Heart left ventricle (tissue), 16 donors: ENCODE data around the gene TMEM135. TPM values are rescaled to one million over a fixed set of nuclear protein-coding genes. Genes with fewer than 3 reads are reported as not detected.
"Not testable (repeated sequence)": the region's sequence is repeated elsewhere in the genome, so short reads cannot be mapped to it uniquely, and the experiment has no call there.

Experiments used
- ATAC-seq, 4 donors: fragments of 200-7000 bp; cut with Tn5 transposase; one replicate each; pipeline ENCODE4 v1.9.1; 2020 to 2022; ENCODE audit warnings: moderate library complexity in 4 of 4, mild to moderate bottlenecking in 3 of 4, moderate number of reproducible peaks in 1 of 4
- DNase-seq, 5 donors: peaks; one replicate each; pipeline ENCODE4 v3.0.0-alpha.2; 2020
- H3K27ac ChIP-seq, 12 donors: fragments of 200-600 bp; sonication (generic) in 4 of 12; one replicate each; pipeline versions ENCODE4 v1.5.0 to v1.8.0; 2016 to 2022; ENCODE audit warnings: mild to moderate bottlenecking in 2 of 12
- H3K27me3 ChIP-seq, 9 donors: fragments of 200-600 bp; sonication (generic) in 2 of 9; one replicate each; pipeline versions ENCODE4 v1.5.1 to v1.8.0; 2016 to 2022; ENCODE audit warnings: mild to moderate bottlenecking in 3 of 9
- H3K36me3 ChIP-seq, 9 donors: fragments of 200-600 bp; sonication (generic) in 2 of 9; one replicate each; pipeline versions ENCODE4 v1.5.0 to v1.8.0; 2018 to 2022; ENCODE audit warnings: mild to moderate bottlenecking in 2 of 9
- H3K4me1 ChIP-seq, 12 donors: fragments of 200-600 bp; sonication (generic) in 4 of 12; one replicate each; pipeline versions ENCODE4 v1.5.0 to v1.8.0; 2016 to 2022; ENCODE audit warnings: mild to moderate bottlenecking in 3 of 12
- H3K4me3 ChIP-seq, 12 donors: fragments of 200-600 bp; sonication (generic) in 4 of 12; one replicate each; pipeline versions ENCODE4 v1.5.0 to v1.8.0; 2017 to 2022; ENCODE audit warnings: mild to moderate bottlenecking in 9 of 12, moderate library complexity in 4 of 12
- H3K9me3 ChIP-seq, 12 donors: fragments of 200-600 bp; sonication (generic) in 4 of 12; one replicate each; pipeline versions ENCODE4 v1.5.0 to v1.8.0; 2016 to 2022; ENCODE audit warnings: mild to moderate bottlenecking in 1 of 12
- POLR2A ChIP-seq, 2 donors: fragments of 450-650 bp; IDR thresholded peaks; one replicate each; pipeline ENCODE4 v1.6.1; 2017; ENCODE audit warnings: antibody characterized with exemption in 2 of 2, mild to moderate bottlenecking in 2 of 2, moderate library complexity in 2 of 2
- WGBS, 4 donors: extraction: QIAGEN DNeasy Blood & Tissue Kit in 2 of 4; methylation state at CpG; one replicate each; pipeline versions ENCODE4 v1.1.5 to v1.1.7; 2013 to 2018; 5-methylcytosine and 5-hydroxymethylcytosine counted together
- intact Hi-C, 10 donors: fragments of 100-400 bp; cut with DNase I; formaldehyde crosslinking; loops; one replicate each; pipeline versions ENCODE4 v1.11.1 to v1.14.2; 2022
- polyA plus RNA-seq, 2 donors: library from polyadenylated mRNA; stranded (reverse); fragments of 200-250 nt; gene quantifications; one replicate each; pipeline ENCODE4 v1.2.3, GENCODE V29; 2013
- total RNA-seq, 9 donors: library from RNA; depleted of rRNA in 2 of 9; stranded (reverse); fragments of >200 nt in 2 of 9; fragmentation: NEBNext Ultra II Directional in 3 of 9; extraction: Animal tissue kit (Norgen Biotek cat#: 25700) in 3 of 9; gene quantifications; one replicate each; pipeline versions ENCODE4 v1.1.0 to v1.2.4, GENCODE V29; 2016 to 2023
- TF ChIP-seq, protein P1 (sequence below), 12 donors: fragments of 200-600 bp; sonication (generic) in 4 of 12; IDR thresholded peaks; one replicate each; pipeline versions ENCODE4 v1.5.0 to v1.8.0; 2018 to 2022; ENCODE audit warnings: antibody characterized with exemption in 12 of 12, mild to moderate bottlenecking in 5 of 12
- donor health status: ischemic (EF 13 %, LVEDD 7.1; RV severe dilation, severe dysfunction).
- donor health status: healthy with polysubstance abuse.
- donor health status: DM: no; HTN: yes; CAD: no.
- donor health status: DM: no; HTN: no; CAD: no.
- donor health status: ischemic (EF 25% LVEDD 6.9; RV normal size, moderate dysfunction).
- donor health status: ischemic (EF 25% LVEDD 5.7; RV mildly dilated, moderate dysfunction).
- donor health status: healthy.
- donor health status: DM: yes; HTN: yes; CAD: no.
- donor health status: ischemic (EF 35%, LVEDD 5.7; RV mildly dilated, moderate dysfunction).
- donor health status: nonischemic (EF 11% LVEDD 7.7; RV severe dilation, severe dysfunction).
- donor health status: DM: yes; HTN: yes; CAD: no.
- donor health status: PGD.
- donor health status: ischemic (EF 29% LVEDD 5.4; RV normal size, mild dysfunction).
- donor health status: nonischemic (EF 23%, LVEDD 6.1; RV moderate dilation, normal function).

TMEM135 gene
- total and polyA plus RNA-seq, 11 donors = 3.9 to 22.7 (median 14.7) TPM

DNA sequence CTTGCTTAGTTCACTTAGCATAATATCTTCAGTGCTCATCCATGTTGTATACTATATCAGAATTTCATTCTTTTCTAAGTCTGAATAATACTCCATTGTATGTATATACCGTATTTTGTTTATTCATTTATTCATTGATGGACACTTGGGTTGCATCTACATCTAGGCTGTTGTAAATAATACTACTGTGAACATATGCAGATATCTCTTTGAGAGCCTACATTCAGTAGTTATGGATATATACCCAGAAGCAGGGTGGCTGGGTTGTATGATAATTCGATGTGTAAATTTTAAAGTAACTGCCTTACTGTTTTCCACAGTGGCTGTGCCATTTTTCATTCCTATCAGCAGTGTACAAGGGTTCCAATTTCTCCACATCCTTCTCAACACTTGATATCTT, 116.5 kb downstream of the TMEM135 start:
- peaks cover 0 to 5% (median 0%) of the 10 kb centered on the region in 12 donors for H3K9me3 ChIP-seq
- TF ChIP-seq, protein P1, sequence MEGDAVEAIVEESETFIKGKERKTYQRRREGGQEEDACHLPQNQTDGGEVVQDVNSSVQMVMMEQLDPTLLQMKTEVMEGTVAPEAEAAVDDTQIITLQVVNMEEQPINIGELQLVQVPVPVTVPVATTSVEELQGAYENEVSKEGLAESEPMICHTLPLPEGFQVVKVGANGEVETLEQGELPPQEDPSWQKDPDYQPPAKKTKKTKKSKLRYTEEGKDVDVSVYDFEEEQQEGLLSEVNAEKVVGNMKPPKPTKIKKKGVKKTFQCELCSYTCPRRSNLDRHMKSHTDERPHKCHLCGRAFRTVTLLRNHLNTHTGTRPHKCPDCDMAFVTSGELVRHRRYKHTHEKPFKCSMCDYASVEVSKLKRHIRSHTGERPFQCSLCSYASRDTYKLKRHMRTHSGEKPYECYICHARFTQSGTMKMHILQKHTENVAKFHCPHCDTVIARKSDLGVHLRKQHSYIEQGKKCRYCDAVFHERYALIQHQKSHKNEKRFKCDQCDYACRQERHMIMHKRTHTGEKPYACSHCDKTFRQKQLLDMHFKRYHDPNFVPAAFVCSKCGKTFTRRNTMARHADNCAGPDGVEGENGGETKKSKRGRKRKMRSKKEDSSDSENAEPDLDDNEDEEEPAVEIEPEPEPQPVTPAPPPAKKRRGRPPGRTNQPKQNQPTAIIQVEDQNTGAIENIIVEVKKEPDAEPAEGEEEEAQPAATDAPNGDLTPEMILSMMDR (IDR thresholded peaks at IDR 0.05) = no peak
- TF ChIP-seq POLR2A (IDR thresholded peaks at IDR 0.05) = no peak
- no peaks in the 10 kb centered on the region for H3K27me3 ChIP-seq
- H3K27ac ChIP-seq = no peak overlapping the region
- DNase-seq = no peak
- peaks cover 0 to 27% (median 0%) of the 10 kb centered on the region in 12 donors for H3K4me1 ChIP-seq
- intact Hi-C loops = loop anchor here in 1 of 10 donors (10.0 kb wide), 1 partner anchor 109 kb away; no protein-coding TSS in a partner anchor
- no peak overlapping the region for H3K4me3 ChIP-seq
- no peaks in the 10 kb centered on the region for H3K36me3 ChIP-seq
- WGBS, 4 donors = 91 to 97% (median 95%) methylated on average over 2 of the region's 2 CpGs
- ATAC-seq = no peak

DNA sequence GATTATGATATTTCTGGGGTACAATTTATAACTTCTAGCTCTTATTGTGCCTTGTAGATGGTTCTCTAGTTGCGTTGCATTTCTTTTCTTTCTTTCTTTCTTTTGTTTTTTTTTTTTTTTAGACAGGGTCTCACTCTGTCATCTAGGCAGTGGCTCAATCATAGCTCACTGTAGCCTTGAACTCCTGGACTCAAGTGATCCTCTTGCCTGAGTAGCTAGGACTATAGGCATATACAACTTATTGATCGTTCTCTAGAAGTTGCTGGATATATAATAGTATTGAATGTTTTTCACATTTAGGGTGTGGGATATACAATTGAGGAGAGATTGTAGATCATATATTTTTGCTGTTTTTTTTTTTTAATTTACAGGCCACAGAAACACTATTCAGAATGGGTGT, 119.2 kb downstream of the TMEM135 start:
- ATAC-seq (no peak), DNase-seq (no peak)
- intact Hi-C loops = loop anchor here in 1 of 10 donors (10.0 kb wide), 1 partner anchor 112 kb away; no protein-coding TSS in a partner anchor
- TF ChIP-seq, protein P1 (IDR thresholded peaks at IDR 0.05) = no peak
- no peak for TF ChIP-seq POLR2A (IDR thresholded peaks at IDR 0.05)
- no peaks in the 10 kb centered on the region for H3K36me3 ChIP-seq
- H3K4me3 ChIP-seq = no peak overlapping the region
- no peaks in the 10 kb centered on the region for H3K27me3 ChIP-seq
- no peaks in the 10 kb centered on the region for H3K9me3 ChIP-seq
- 94 to 99% (median 96%) methylated on average over 2 of the region's 2 CpGs for WGBS, 4 donors
- no peak overlapping the region for H3K27ac ChIP-seq
- H3K4me1 ChIP-seq = peaks cover 0 to 17% (median 0%) of the 10 kb centered on the region in 12 donors

DNA sequence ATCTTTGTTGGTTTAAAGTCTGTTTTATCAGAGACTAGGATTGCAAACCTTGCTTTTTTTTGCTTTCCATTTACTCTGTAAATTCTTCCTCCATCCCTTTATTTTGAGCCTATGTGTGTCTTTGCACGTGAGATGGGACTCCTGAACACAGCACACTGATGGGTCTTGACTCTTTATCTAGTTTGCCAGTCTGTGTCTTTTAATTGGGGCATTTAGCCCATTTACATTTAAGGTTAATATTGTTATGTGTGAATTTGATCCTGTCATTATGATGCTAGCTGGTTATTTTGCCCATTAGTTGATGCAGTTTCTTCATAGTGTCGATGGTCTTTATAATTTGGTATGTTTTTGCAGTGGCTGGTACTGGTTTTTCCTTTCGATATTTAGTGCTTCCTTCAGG, 131.3 kb downstream of the TMEM135 start:
- 96 to 99% (median 97%) methylated on average over 3 of the region's 3 CpGs for WGBS, 4 donors
- H3K27ac ChIP-seq, H3K4me3 ChIP-seq, intact Hi-C loops, H3K27me3 ChIP-seq, ATAC-seq, DNase-seq, H3K36me3 ChIP-seq: not testable (repeated sequence)
- Histone ChIP-seq H3K9me3 (peaks cover 0 to 45% (median 3%) of the 10 kb centered on the region in 12 donors), H3K4me1 (peaks cover 0 to 12% (median 10%) of the 10 kb centered on the region in 12 donors)

DNA sequence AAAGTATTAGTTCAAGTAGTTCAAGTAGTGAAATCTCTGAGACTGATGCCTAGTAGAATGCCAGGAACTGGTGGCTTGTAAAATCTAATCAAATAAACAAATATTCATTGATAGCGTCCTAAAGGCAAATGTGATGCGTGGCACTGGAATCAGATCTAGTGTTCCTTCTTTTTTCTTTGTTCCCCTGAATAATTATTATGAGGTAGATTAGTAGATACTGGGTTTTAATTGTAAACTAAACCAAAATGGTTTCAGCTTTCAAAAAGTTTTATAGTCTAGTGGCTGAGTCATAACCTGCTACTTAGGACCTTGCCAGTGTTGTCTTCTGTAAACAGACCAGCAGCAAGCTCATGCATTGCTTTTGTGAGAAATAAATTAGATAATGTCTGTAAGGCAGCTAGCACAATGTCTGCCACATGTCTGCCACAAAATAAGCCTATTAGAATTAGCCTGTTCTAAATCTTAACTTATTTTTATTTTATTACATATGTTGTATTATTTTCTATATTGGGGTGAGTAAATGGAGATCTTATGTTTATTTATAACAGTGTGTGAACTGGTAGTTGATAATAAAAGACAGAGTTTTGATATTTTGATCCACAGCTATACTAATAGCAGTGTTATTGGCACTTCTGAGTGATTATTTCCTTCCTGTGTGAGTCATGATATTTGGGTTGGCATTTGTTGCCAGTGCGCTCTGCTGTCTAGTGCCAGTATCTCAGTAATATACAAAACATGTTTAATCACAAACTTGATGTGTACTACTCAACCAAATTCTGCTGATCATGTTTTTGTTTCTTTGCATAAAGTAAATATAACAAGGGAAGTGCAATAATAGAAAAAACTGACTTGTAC, 135.7 kb downstream of the TMEM135 start:
- Histone ChIP-seq H3K27me3 (no peaks in the 10 kb centered on the region), H3K4me1 (peaks cover 0 to 22% (median 13%) of the 10 kb centered on the region in 12 donors), H3K4me3 (no peak overlapping the region), H3K27ac (no peak overlapping the region), H3K9me3 (peaks cover 0 to 26% (median 0%) of the 10 kb centered on the region in 12 donors), H3K36me3 (peaks cover 0 to 4% (median 0%) of the 10 kb centered on the region in 9 donors)
- intact Hi-C loops = no loop called here
- ATAC-seq (peak in 3 of 4 donors; percentile 34 to 47 (median 39)), DNase-seq (no peak)
- TF ChIP-seq, protein P1 (IDR thresholded peaks at IDR 0.05) = no peak
- WGBS, 4 donors = 82 to 91% (median 84%) methylated on average over 3 of the region's 3 CpGs
